GM12878 (cell line): ENCODE data around the gene CACNA2D4. TPM values are rescaled to one million over a fixed set of nuclear protein-coding genes. Genes with fewer than 3 reads are reported as not detected.

Experiments used
- ATAC-seq: fragments of 200-7000 bp; cut with Tn5 transposase; 3 replicates; pipeline ENCODE4 v1.9.1; 2020; ENCODE audit warnings: mild to moderate bottlenecking, moderate library complexity
- BruUV-seq: library from RNA; stranded (reverse); fragments of 400-500 nt; replicated peaks from 2 replicates; lab custom pipeline; 2021; lab: Mats Ljungman, UMichigan
- CTCF ChIA-PET: fragments of 300-600 bp; sonication (Branson Sonifier 250); formaldehyde crosslinking; extraction: SDS; loops from one replicate; lab custom pipeline; 2021; ENCODE audit warnings: inconsistent platforms; lab: Yijun Ruan, JAX
- POLR2A ChIA-PET: fragments of 350-600 bp; formaldehyde crosslinking; extraction: SDS; loops from one replicate; lab custom pipeline; 2021; ENCODE audit warnings: inconsistent platforms; lab: Charles Lee
- RAD21 ChIA-PET: fragments of 300-600 bp; sonication (Branson Sonifier 250); formaldehyde crosslinking; loops from one replicate; lab custom pipeline; 2023; ENCODE audit warnings: antibody characterized with exemption; ENCODE audit not compliant: unreplicated experiment; lab: Charles Lee
- SMC1A ChIA-PET: fragments of 300-600 bp; sonication (Branson Sonifier 250); formaldehyde crosslinking; loops from one replicate; lab custom pipeline; 2023; ENCODE audit not compliant: unreplicated experiment, uncharacterized antibody; lab: Charles Lee
- DNase-seq: peaks from one replicate; pipeline ENCODE4 v3.0.0-alpha.2; 2011; ENCODE audit warnings: low read depth, low spot score
- FAIRE-seq: peaks from 3 replicates; lab custom pipeline; 2011; peaks lifted over from hg19 to GRCh38; lab: Jason Lieb, UNC
- H2AFZ ChIP-seq: 2 replicates; pipeline ENCODE4 v1.6.0; 2011; ENCODE audit warnings: low read depth, low read length, control low read depth; ENCODE audit not compliant: control insufficient read depth
- H3K27ac ChIP-seq: 2 replicates; pipeline ENCODE4 v1.5.1; 2011; ENCODE audit warnings: control low read depth; ENCODE audit not compliant: control insufficient read depth, insufficient read depth
- H3K27me3 ChIP-seq, 2 experiments: replicated peaks in 1 of 2; 2 replicates each; pipeline versions ENCODE4 v1.6.0 to v1.6.1; 2011; ENCODE audit warnings: low read length in 1 of 2; ENCODE audit not compliant: control insufficient read depth in 2 of 2, insufficient read depth in 2 of 2
- H3K36me3 ChIP-seq, 2 experiments: 2 replicates each; pipeline ENCODE4 v1.5.1; 2011; ENCODE audit warnings: low read length in 1 of 2; ENCODE audit not compliant: control insufficient read depth in 2 of 2, insufficient read depth in 2 of 2
- H3K4me1 ChIP-seq: 2 replicates; pipeline ENCODE4 v1.6.1; 2011; ENCODE audit warnings: mild to moderate bottlenecking, low read length, moderate library complexity, mixed read lengths; ENCODE audit not compliant: control insufficient read depth, insufficient read depth
- H3K4me2 ChIP-seq: 2 replicates; pipeline ENCODE4 v1.6.0; 2011; ENCODE audit warnings: control low read depth; ENCODE audit not compliant: control insufficient read depth, insufficient read depth
- H3K4me3 ChIP-seq: fragments of 200-600 bp; sonication (generic); 2 replicates; pipeline ENCODE4 v1.5.1; 2016
- H3K79me2 ChIP-seq: 2 replicates; pipeline ENCODE4 v1.6.0; 2011; ENCODE audit warnings: low read length; ENCODE audit not compliant: control insufficient read depth, insufficient read depth
- H3K9ac ChIP-seq: 2 replicates; pipeline ENCODE4 v1.8.0; 2011; ENCODE audit warnings: low read length, control low read depth, mixed read lengths; ENCODE audit not compliant: control insufficient read depth, insufficient read depth
- H3K9me3 ChIP-seq: replicated peaks from 3 replicates; pipeline ENCODE4 v1.5.1; 2011; ENCODE audit warnings: mild to moderate bottlenecking, low read length; ENCODE audit not compliant: control insufficient read depth, insufficient read depth
- H4K20me1 ChIP-seq: 2 replicates; pipeline ENCODE4 v1.6.0; 2011; ENCODE audit not compliant: control insufficient read depth, insufficient read depth
- BACH1 ChIP-seq: fragments of 450-650 bp; IDR thresholded peaks from 2 replicates; pipeline ENCODE4 v1.6.1; 2017; ENCODE audit warnings: mild to moderate bottlenecking, borderline replicate concordance
- CBFB ChIP-seq: IDR thresholded peaks from 2 replicates; pipeline ENCODE4 v1.6.1; 2016; ENCODE audit warnings: antibody characterized with exemption, low read depth
- CHD2 ChIP-seq: IDR thresholded peaks from 2 replicates; pipeline ENCODE4 v1.6.1; 2011; ENCODE audit warnings: low read depth, low read length, improper control_type of control experiment, borderline replicate concordance
- CREB1 ChIP-seq: IDR thresholded peaks from 2 replicates; pipeline ENCODE4 v1.6.1; 2012; ENCODE audit warnings: low read depth, mild to moderate bottlenecking, inconsistent platforms
- EZH2 ChIP-seq: IDR thresholded peaks from 2 replicates; pipeline ENCODE4 v1.6.1; 2012; ENCODE audit warnings: low read depth, mild to moderate bottlenecking, control low read depth, inconsistent platforms, low read length, borderline replicate concordance; ENCODE audit not compliant: control insufficient read depth
- KAT2A ChIP-seq: conservative IDR thresholded peaks from 2 replicates; pipeline ENCODE4 v1.6.1; 2011; ENCODE audit warnings: low read depth, low read length; ENCODE audit not compliant: control insufficient read depth
- KDM1A ChIP-seq: fragments of 200-600 bp; sonication (generic); IDR thresholded peaks from 2 replicates; pipeline ENCODE4 v1.6.1; 2016; ENCODE audit warnings: borderline replicate concordance
- MYB ChIP-seq: fragments of 150-350 bp; IDR thresholded peaks from 2 replicates; pipeline ENCODE4 v1.6.1; 2014; ENCODE audit warnings: mild to moderate bottlenecking, low read depth, low read length, borderline replicate concordance
- NFYA ChIP-seq: IDR thresholded peaks from 2 replicates; pipeline ENCODE4 v1.6.1; 2011; ENCODE audit warnings: low read depth, mild to moderate bottlenecking, low read length, improper control_type of control experiment, borderline replicate concordance
- NR2C1 ChIP-seq: fragments of 450-650 bp; IDR thresholded peaks from 2 replicates; pipeline ENCODE4 v1.6.1; 2017; ENCODE audit warnings: antibody characterized with exemption, mild to moderate bottlenecking, moderate library complexity
- RUNX3 ChIP-seq: IDR thresholded peaks from 2 replicates; pipeline ENCODE4 v1.6.1; 2012; ENCODE audit warnings: low read length, inconsistent platforms
- SMAD1 ChIP-seq: fragments of 450-650 bp; IDR thresholded peaks from 2 replicates; pipeline ENCODE4 v1.6.1; 2018; ENCODE audit warnings: mild to moderate bottlenecking, low read depth; ENCODE audit not compliant: partially characterized antibody
- SREBF1 ChIP-seq: IDR thresholded peaks from 2 replicates; pipeline ENCODE4 v1.6.1; 2012; ENCODE audit warnings: mild to moderate bottlenecking, low read length
- ZNF207 ChIP-seq: fragments of 450-650 bp; IDR thresholded peaks from 2 replicates; pipeline ENCODE4 v1.6.1; 2014; ENCODE audit warnings: antibody characterized with exemption, mild to moderate bottlenecking, borderline replicate concordance
- WGBS: methylation state at CpG from one replicate; pipeline ENCODE4 v1.1.6; 2016; ENCODE audit warnings: low lambda C conversion rate; ENCODE audit not compliant: insufficient replicate concordance, insufficient coverage; ENCODE audit errors: missing lambda C conversion rate; 5-methylcytosine and 5-hydroxymethylcytosine counted together
- in situ Hi-C: fragments of 300-500 bp; cut with MboI; formaldehyde crosslinking; loops from 9 replicates; pipeline ENCODE4 v1.14.3; 2018; ENCODE audit warnings: mixed read lengths
- intact Hi-C: fragments of 100-400 bp; cut with micrococcal nuclease; formaldehyde crosslinking; loops from one replicate; pipeline ENCODE4 v1.14.2; 2022; ENCODE audit not compliant: unreplicated experiment
- polyA plus RNA-seq, 11 experiments: library from polyadenylated mRNA; depleted of rRNA in 4 of 11; unstranded in 6 of 11; stranded (reverse) in 5 of 11; fragments of >200 nt; fragmentation: Nextera tagmentation in 4 of 11; fragmentation: Illumina TruSeq in 1 of 11; extraction: Ambion mirVana in 4 of 11; extraction: Trizol in 1 of 11; gene quantifications; 1 replicate in 1 of 11; 2 replicates in 10 of 11; pipeline versions ENCODE4 v1.2.1 to v1.2.3, GENCODE V29; 2011 to 2016; ENCODE audit warnings: inconsistent platforms in 2 of 11, missing spikeins in 2 of 11, low read depth in 1 of 11
- total RNA-seq, 4 experiments: library from RNA; depleted of rRNA in 3 of 4; stranded (reverse); fragments of >200 nt in 3 of 4; fragmentation: Illumina TruSeq in 1 of 4; extraction: Trizol in 1 of 4; gene quantifications; 2 replicates each; pipeline versions ENCODE4 v1.2.1 to v1.2.3, GENCODE V29; 2013 to 2021
- TF ChIP-seq, protein P1 (sequence below): fragments of 450-650 bp; IDR thresholded peaks from 2 replicates; pipeline ENCODE4 v1.6.1; 2017; ENCODE audit warnings: borderline replicate concordance
- TF ChIP-seq, protein P2 (sequence below): fragments of 150-350 bp; IDR thresholded peaks from 2 replicates; pipeline ENCODE4 v1.6.1; 2016; ENCODE audit warnings: low read depth, low read length
- TF ChIP-seq, protein P3 (sequence below): fragments of 450-650 bp; IDR thresholded peaks from 2 replicates; pipeline ENCODE4 v1.6.1; 2017; ENCODE audit warnings: antibody characterized with exemption, mild to moderate bottlenecking, moderate library complexity

Gene CACNA2D4
- total and polyA plus RNA-seq, 10 of the 15 experiments (the other 5 are each of a cell fraction or from before 2014, with no cell fraction given) = 0.03 to 1.0 (median 0.65) TPM

DNA sequence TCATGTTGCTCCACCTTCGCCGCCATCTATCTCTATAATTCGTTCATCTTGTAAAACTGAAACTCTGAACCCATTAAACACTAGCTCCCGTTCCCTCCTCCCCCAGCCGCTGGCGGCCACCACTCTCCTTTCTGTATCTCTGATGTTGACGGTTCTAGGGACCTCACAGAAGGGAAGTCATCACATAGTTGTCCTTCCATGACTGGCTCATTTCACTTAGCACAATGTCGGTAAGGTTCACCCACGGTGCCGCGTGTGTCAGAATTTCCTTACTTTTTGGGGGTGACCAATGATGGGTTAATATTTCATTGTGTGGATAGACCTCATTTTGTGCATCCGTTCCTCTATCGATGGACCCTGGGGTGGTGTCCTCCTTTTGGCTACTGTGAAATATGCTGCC lies 2.0 kb upstream of the CACNA2D4 start:
- intact Hi-C loops (no loop called here), in situ Hi-C loops (no loop called here)
- Histone ChIP-seq H2AFZ (no peak overlapping the region), H3K9ac (no peak overlapping the region), H3K4me3 (no peak overlapping the region), H3K27ac (no peak overlapping the region), H3K79me2 (no peaks in the 10 kb centered on the region), H3K36me3 (no peaks in the 10 kb centered on the region), H3K4me1 (peaks cover 8% of the 10 kb centered on the region; the same call in 1 of the 2 replicates), H4K20me1 (no peaks in the 10 kb centered on the region), H3K4me2 (no peak overlapping the region)
- DNase-seq (no peak), FAIRE-seq (no peak)
- no TSS peak for BruUV-seq
- ChIA-PET RAD21 (no interaction called here), CTCF (interaction anchor here (3.2 kb wide), 1 partner anchor 19 kb away, joined by 12 read pairs; no protein-coding TSS in a partner anchor), SMC1A (interaction anchor here (1.7 kb wide), 1 partner anchor 20 kb away, joined by 4 read pairs; no protein-coding TSS in a partner anchor), POLR2A (no interaction called here)
- 86% methylated on average over 13 of the region's 13 CpGs for WGBS
- no peak for TF ChIP-seq MYB
- TF ChIP-seq KAT2A = no peak
- no peak for TF ChIP-seq KDM1A
- TF ChIP-seq BACH1 = no peak
- no peak for TF ChIP-seq SMAD1
- no peak for TF ChIP-seq EZH2
- TF ChIP-seq NR2C1 = no peak
- no peak for TF ChIP-seq CBFB
- no peak for TF ChIP-seq CHD2
- no peak for TF ChIP-seq CREB1
- TF ChIP-seq, protein P1, sequence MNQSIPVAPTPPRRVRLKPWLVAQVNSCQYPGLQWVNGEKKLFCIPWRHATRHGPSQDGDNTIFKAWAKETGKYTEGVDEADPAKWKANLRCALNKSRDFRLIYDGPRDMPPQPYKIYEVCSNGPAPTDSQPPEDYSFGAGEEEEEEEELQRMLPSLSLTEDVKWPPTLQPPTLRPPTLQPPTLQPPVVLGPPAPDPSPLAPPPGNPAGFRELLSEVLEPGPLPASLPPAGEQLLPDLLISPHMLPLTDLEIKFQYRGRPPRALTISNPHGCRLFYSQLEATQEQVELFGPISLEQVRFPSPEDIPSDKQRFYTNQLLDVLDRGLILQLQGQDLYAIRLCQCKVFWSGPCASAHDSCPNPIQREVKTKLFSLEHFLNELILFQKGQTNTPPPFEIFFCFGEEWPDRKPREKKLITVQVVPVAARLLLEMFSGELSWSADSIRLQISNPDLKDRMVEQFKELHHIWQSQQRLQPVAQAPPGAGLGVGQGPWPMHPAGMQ = no peak
- TF ChIP-seq SREBF1 = no peak
- TF ChIP-seq, protein P2, sequence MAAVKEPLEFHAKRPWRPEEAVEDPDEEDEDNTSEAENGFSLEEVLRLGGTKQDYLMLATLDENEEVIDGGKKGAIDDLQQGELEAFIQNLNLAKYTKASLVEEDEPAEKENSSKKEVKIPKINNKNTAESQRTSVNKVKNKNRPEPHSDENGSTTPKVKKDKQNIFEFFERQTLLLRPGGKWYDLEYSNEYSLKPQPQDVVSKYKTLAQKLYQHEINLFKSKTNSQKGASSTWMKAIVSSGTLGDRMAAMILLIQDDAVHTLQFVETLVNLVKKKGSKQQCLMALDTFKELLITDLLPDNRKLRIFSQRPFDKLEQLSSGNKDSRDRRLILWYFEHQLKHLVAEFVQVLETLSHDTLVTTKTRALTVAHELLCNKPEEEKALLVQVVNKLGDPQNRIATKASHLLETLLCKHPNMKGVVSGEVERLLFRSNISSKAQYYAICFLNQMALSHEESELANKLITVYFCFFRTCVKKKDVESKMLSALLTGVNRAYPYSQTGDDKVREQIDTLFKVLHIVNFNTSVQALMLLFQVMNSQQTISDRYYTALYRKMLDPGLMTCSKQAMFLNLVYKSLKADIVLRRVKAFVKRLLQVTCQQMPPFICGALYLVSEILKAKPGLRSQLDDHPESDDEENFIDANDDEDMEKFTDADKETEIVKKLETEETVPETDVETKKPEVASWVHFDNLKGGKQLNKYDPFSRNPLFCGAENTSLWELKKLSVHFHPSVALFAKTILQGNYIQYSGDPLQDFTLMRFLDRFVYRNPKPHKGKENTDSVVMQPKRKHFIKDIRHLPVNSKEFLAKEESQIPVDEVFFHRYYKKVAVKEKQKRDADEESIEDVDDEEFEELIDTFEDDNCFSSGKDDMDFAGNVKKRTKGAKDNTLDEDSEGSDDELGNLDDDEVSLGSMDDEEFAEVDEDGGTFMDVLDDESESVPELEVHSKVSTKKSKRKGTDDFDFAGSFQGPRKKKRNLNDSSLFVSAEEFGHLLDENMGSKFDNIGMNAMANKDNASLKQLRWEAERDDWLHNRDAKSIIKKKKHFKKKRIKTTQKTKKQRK = no peak
- no peak for TF ChIP-seq ZNF207
- TF ChIP-seq RUNX3 = no peak
- no peak for TF ChIP-seq NFYA
- TF ChIP-seq, protein P3, sequence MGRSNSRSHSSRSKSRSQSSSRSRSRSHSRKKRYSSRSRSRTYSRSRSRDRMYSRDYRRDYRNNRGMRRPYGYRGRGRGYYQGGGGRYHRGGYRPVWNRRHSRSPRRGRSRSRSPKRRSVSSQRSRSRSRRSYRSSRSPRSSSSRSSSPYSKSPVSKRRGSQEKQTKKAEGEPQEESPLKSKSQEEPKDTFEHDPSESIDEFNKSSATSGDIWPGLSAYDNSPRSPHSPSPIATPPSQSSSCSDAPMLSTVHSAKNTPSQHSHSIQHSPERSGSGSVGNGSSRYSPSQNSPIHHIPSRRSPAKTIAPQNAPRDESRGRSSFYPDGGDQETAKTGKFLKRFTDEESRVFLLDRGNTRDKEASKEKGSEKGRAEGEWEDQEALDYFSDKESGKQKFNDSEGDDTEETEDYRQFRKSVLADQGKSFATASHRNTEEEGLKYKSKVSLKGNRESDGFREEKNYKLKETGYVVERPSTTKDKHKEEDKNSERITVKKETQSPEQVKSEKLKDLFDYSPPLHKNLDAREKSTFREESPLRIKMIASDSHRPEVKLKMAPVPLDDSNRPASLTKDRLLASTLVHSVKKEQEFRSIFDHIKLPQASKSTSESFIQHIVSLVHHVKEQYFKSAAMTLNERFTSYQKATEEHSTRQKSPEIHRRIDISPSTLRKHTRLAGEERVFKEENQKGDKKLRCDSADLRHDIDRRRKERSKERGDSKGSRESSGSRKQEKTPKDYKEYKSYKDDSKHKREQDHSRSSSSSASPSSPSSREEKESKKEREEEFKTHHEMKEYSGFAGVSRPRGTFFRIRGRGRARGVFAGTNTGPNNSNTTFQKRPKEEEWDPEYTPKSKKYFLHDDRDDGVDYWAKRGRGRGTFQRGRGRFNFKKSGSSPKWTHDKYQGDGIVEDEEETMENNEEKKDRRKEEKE = no peak
- TF ChIP-seq, all 136 proteins: peak for 0
- Histone ChIP-seq H3K27me3 (peaks cover 0 to 6% of the 10 kb centered on the region in 2 experiments; a peak in 2 of 4 replicates), H3K9me3 (no peaks in the 10 kb centered on the region; the same call in 2 of the 3 replicates)
- ATAC-seq = no peak
